CD14-positive monocyte (primary cell): Measurements from ENCODE around the gene NME8. TPM values are rescaled to one million over a fixed set of nuclear protein-coding genes. Genes with fewer than 3 reads are reported as not detected.

Source experiments
- DNase-seq, 3 donors: peaks; one replicate each; pipeline ENCODE4 v3.0.0-alpha.2; 2011 to 2022
- H2AFZ ChIP-seq: 2 replicates; pipeline ENCODE4 v1.6.0; 2012; ENCODE audit warnings: mild to moderate bottlenecking, low read depth, low read length, inconsistent platforms; ENCODE audit not compliant: insufficient read depth, poor library complexity, severe bottlenecking
- H3K27ac ChIP-seq, 2 donors: 1 replicate in 1 of 2; 2 replicates in 1 of 2; pipeline ENCODE4 v1.5.1; 2012 to 2013; ENCODE audit warnings: low read length in 2 of 2, control low read depth in 1 of 2, inconsistent platforms in 1 of 2, low read depth in 1 of 2, mild to moderate bottlenecking in 1 of 2
- H3K27me3 ChIP-seq, 2 donors: one replicate each; pipeline versions ENCODE4 v1.6.0 to v1.6.1; 2011 to 2013; ENCODE audit warnings: low read length in 2 of 2; ENCODE audit not compliant: control insufficient read depth in 2 of 2, insufficient read depth in 2 of 2
- H3K36me3 ChIP-seq, 2 donors: replicated peaks in 1 of 2; 1 replicate in 1 of 2; 2 replicates in 1 of 2; pipeline versions ENCODE4 v1.5.1 to v1.6.1; 2012 to 2013; ENCODE audit warnings: low read length in 2 of 2, control low read depth in 1 of 2, inconsistent platforms in 1 of 2, mild to moderate bottlenecking in 1 of 2; ENCODE audit not compliant: insufficient read depth in 2 of 2, control insufficient read depth in 1 of 2
- H3K4me1 ChIP-seq, 2 donors: 1 replicate in 1 of 2; 2 replicates in 1 of 2; pipeline versions ENCODE4 v1.5.1 to v1.6.1; 2012 to 2013; ENCODE audit warnings: low read length in 2 of 2, control low read depth in 1 of 2, inconsistent platforms in 1 of 2, mild to moderate bottlenecking in 1 of 2, moderate library complexity in 1 of 2; ENCODE audit not compliant: insufficient read depth in 2 of 2, control insufficient read depth in 1 of 2
- H3K4me2 ChIP-seq: replicated peaks from 2 replicates; pipeline ENCODE3; 2012; ENCODE audit warnings: low read length, moderate library complexity, mild to moderate bottlenecking; ENCODE audit not compliant: poor library complexity, severe bottlenecking; ENCODE audit errors: extremely low read depth
- H3K4me3 ChIP-seq, 3 experiments: fragments of 200-600 bp in 1 of 3; sonication (generic) in 1 of 3; replicated peaks in 1 of 3; 1 replicate in 2 of 3; 2 replicates in 1 of 3; pipeline ENCODE4 v1.5.1; 2011 to 2013; ENCODE audit warnings: low read length in 3 of 3, mild to moderate bottlenecking in 3 of 3, control low read depth in 2 of 3, low read depth in 2 of 3, inconsistent platforms in 1 of 3, moderate library complexity in 1 of 3
- H3K79me2 ChIP-seq: 2 replicates; pipeline ENCODE4 v1.6.0; 2012; ENCODE audit warnings: mild to moderate bottlenecking, control low read depth, inconsistent platforms, low read length, moderate library complexity; ENCODE audit not compliant: insufficient read depth
- H3K9ac ChIP-seq: 2 replicates; pipeline ENCODE4 v1.6.0; 2017; ENCODE audit warnings: low read length, mild to moderate bottlenecking; ENCODE audit not compliant: insufficient read depth, poor library complexity, severe bottlenecking
- H3K9me3 ChIP-seq, 2 donors: replicated peaks in 1 of 2; 1 replicate in 1 of 2; 2 replicates in 1 of 2; pipeline versions ENCODE4 v1.5.1 to v1.6.1; 2012 to 2013; ENCODE audit warnings: low read length in 2 of 2, control low read depth in 1 of 2; ENCODE audit not compliant: control insufficient read depth in 1 of 2, insufficient read depth in 1 of 2
- H4K20me1 ChIP-seq: 2 replicates; pipeline ENCODE4 v1.6.0; 2012; ENCODE audit warnings: mild to moderate bottlenecking, low read length, control low read depth, moderate library complexity; ENCODE audit not compliant: insufficient read depth
- H3K27ac Mint-ChIP-seq, 7 donors: one replicate each; pipeline ENCODE4 v1.8.0; 2020; ENCODE audit warnings: mild to moderate bottlenecking in 7 of 7, mixed read lengths in 7 of 7, moderate library complexity in 6 of 7, inconsistent platforms in 2 of 7
- H3K27me3 Mint-ChIP-seq, 3 donors: one replicate each; pipeline ENCODE4 v1.8.0; 2021 to 2022; ENCODE audit warnings: low read depth in 3 of 3, mild to moderate bottlenecking in 3 of 3, mixed read lengths in 3 of 3, moderate library complexity in 3 of 3, inconsistent platforms in 1 of 3
- H3K36me3 Mint-ChIP-seq, 2 donors: one replicate each; pipeline ENCODE4 v1.8.0; 2020; ENCODE audit warnings: mixed read lengths in 2 of 2, inconsistent platforms in 1 of 2, mild to moderate bottlenecking in 1 of 2
- H3K4me1 Mint-ChIP-seq: one replicate; pipeline ENCODE4 v1.8.0; 2020; ENCODE audit warnings: mild to moderate bottlenecking, mixed read lengths
- H3K4me3 Mint-ChIP-seq, 2 donors: one replicate each; pipeline ENCODE4 v1.8.0; 2020; ENCODE audit warnings: mild to moderate bottlenecking in 2 of 2, mixed read lengths in 2 of 2, moderate library complexity in 1 of 2
- H3K9me3 Mint-ChIP-seq, 7 donors: one replicate each; pipeline ENCODE4 v1.8.0; 2020 to 2022; ENCODE audit warnings: mixed read lengths in 7 of 7, mild to moderate bottlenecking in 6 of 7, moderate library complexity in 6 of 7, inconsistent platforms in 2 of 7
- CTCF ChIP-seq: fragments of 200-600 bp; IDR thresholded peaks from one replicate; pipeline ENCODE4 v1.8.0; 2022; ENCODE audit warnings: antibody characterized with exemption, mild to moderate bottlenecking
- WGBS: methylation state at CpG from one replicate; pipeline ENCODE4 v1.1.5; 2013; ENCODE audit warnings: missing lambda C conversion rate; ENCODE audit not compliant: insufficient coverage; 5-methylcytosine and 5-hydroxymethylcytosine counted together
- intact Hi-C, 2 donors: fragments of 100-400 bp; cut with micrococcal nuclease; formaldehyde crosslinking; loops; one replicate each; pipeline versions ENCODE4 v1.15.0 to v1.15.1; 2023
- polyA plus RNA-seq, 3 donors: library from polyadenylated mRNA; depleted of rRNA in 1 of 3; unstranded in 2 of 3; stranded (reverse) in 1 of 3; fragments of 300-500 nt in 2 of 3; fragments of >200 nt in 1 of 3; fragmentation: Illumina TruSeq in 2 of 3; gene quantifications; 1 replicate in 2 of 3; 2 replicates in 1 of 3; pipeline ENCODE4 v1.2.3, GENCODE V29; 2012 to 2021

Gene NME8
- polyA plus RNA-seq, 3 donors: 3.2 to 8.8 (median 4.8) TPM

GRCh38 chr7:37833818-37834146 is 14.6 kb upstream of the NME8 start:
- Mint-ChIP-seq H3K4me1 (peaks cover 19% of the 10 kb centered on the region), H3K27ac (no peak overlapping the region), H3K27me3 (peaks cover 0 to 3% (median 2%) of the 10 kb centered on the region in 3 donors), H3K4me3 (no peak overlapping the region), H3K36me3 (peaks cover 5 to 16% of the 10 kb centered on the region in 2 donors), H3K9me3 (peaks cover 0 to 3% (median 0%) of the 10 kb centered on the region in 7 donors)
- Histone ChIP-seq H3K9me3 (no peaks in the 10 kb centered on the region), H3K27me3 (no peaks in the 10 kb centered on the region), H3K4me1 (peaks cover 15 to 19% of the 10 kb centered on the region in 2 donors), H2AFZ (no peak overlapping the region), H3K79me2 (no peaks in the 10 kb centered on the region), H3K27ac (no peak overlapping the region), H3K4me3 (no peak overlapping the region), H3K4me2 (peak overlapping the region; percentile 72), H4K20me1 (no peaks in the 10 kb centered on the region), H3K9ac (no peak overlapping the region), H3K36me3 (no peaks in the 10 kb centered on the region)
- no CpG with 5 or more reads among the region's 3 CpGs for WGBS
- intact Hi-C loops: loop anchor here (10.0 kb wide), 3 partner anchors 209 to 629 kb away; no protein-coding TSS in a partner anchor
- no peak for DNase-seq
- peak; percentile 38 for TF ChIP-seq CTCF

- Mint-ChIP-seq H3K9me3 (peaks cover under 1 to 9% (median 6%) of the 10 kb centered on the region in 7 donors), H3K27ac (peak overlapping the region in 1 of 7 donors; percentile 20), H3K27me3 (no peaks in the 10 kb centered on the region), H3K36me3 (peaks cover 12 to 16% of the 10 kb centered on the region in 2 donors), H3K4me1 (no peaks in the 10 kb centered on the region), H3K4me3 (no peak overlapping the region)
- no peak overlapping the region for H3K4me2 ChIP-seq
- H3K27ac ChIP-seq: no peak overlapping the region
- WGBS: no CpG with 5 or more reads among the region's 2 CpGs
- no peaks in the 10 kb centered on the region for H3K27me3 ChIP-seq
- no peak overlapping the region for H3K9ac ChIP-seq
- DNase-seq: no peak
- no peak overlapping the region for H3K4me3 ChIP-seq
- intact Hi-C loops: no loop called here
- H3K36me3 ChIP-seq: no peaks in the 10 kb centered on the region
- H2AFZ ChIP-seq: no peak overlapping the region
- peaks cover 6% of the 10 kb centered on the region in 2 donors for H3K9me3 ChIP-seq
- H3K4me1 ChIP-seq: no peaks in the 10 kb centered on the region
- no peaks in the 10 kb centered on the region for H3K79me2 ChIP-seq
- H4K20me1 ChIP-seq: no peaks in the 10 kb centered on the region
- TF ChIP-seq CTCF: peak; percentile 17
These were observed 5.1 kb downstream of the NME8 start for GRCh38 chr7:37853468-37853867.
